Uterus (tissue), 2 donors: Measurements from ENCODE around the gene RACGAP1.
A peak's percentile ranks its signal among the peaks of the same experiment; 100 is the strongest.

Experiments
- POLR2A ChIP-seq, 2 donors: fragments of 450-650 bp; IDR thresholded peaks; one replicate each; pipeline ENCODE4 v1.6.1; 2016; ENCODE audit warnings: antibody characterized with exemption in 2 of 2, mild to moderate bottlenecking in 1 of 2, moderate library complexity in 1 of 2
- TF ChIP-seq, protein P1 (sequence below), 4 experiments: fragments of 200-600 bp in 2 of 4; fragments of 450-650 bp in 2 of 4; sonication (generic) in 2 of 4; IDR thresholded peaks; one replicate each; pipeline ENCODE4 v1.5.1; 2016 to 2019; ENCODE audit warnings: antibody characterized with exemption in 4 of 4, mild to moderate bottlenecking in 2 of 4, moderate library complexity in 1 of 4

DNA sequence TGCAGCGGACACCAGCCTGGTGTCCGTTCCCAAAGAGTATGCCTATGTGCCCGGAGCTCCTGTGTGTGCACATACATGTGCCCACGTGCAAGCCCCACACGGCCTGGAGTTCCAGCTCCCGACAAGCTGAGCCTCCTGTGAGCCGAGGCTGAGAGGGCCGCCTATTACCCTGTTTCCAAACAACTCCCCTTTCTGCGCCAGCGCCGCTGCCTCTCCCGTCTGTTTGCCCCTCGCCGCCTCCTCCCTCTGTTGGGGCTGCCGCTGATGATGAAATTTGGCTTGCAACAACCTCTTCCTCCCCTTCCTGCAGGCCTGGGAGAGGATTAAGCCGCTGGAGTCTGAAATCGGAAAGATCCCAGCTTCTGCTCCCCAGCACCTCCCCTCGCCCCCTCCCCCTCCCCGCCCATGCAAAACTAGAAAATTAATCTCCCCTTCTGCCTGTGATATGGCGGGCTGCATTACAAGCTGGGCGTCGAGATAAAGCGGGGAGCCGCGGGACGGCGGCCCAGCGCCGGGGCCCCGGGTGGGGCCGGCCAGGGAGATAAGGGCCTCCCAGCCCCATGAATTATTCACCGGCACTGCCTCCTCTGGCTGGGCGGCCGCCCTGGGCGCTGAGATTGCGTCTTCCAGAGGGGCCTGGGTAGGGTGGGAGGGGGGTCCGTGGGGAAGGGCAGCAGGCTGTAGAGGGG, 25.3 kb upstream of the RACGAP1 start:
- TF ChIP-seq, protein P1, sequence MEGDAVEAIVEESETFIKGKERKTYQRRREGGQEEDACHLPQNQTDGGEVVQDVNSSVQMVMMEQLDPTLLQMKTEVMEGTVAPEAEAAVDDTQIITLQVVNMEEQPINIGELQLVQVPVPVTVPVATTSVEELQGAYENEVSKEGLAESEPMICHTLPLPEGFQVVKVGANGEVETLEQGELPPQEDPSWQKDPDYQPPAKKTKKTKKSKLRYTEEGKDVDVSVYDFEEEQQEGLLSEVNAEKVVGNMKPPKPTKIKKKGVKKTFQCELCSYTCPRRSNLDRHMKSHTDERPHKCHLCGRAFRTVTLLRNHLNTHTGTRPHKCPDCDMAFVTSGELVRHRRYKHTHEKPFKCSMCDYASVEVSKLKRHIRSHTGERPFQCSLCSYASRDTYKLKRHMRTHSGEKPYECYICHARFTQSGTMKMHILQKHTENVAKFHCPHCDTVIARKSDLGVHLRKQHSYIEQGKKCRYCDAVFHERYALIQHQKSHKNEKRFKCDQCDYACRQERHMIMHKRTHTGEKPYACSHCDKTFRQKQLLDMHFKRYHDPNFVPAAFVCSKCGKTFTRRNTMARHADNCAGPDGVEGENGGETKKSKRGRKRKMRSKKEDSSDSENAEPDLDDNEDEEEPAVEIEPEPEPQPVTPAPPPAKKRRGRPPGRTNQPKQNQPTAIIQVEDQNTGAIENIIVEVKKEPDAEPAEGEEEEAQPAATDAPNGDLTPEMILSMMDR (IDR thresholded peaks at IDR 0.05), result peak in 1 of 4 experiments; percentile 5
- no peak for TF ChIP-seq POLR2A (IDR thresholded peaks at IDR 0.05)
